ENCODE results near the gene MYO16.
"Not testable (repeated sequence)": the region's sequence is repeated elsewhere in the genome, so short reads cannot be mapped to it uniquely, and the experiment has no call there.

Gene MYO16

GRCh38 chr13:109091249-109091648 lies 461.8 kb downstream of the MYO16 start:
- Histone ChIP-seq H4K20me1 (ENCODE audit: low read depth, low read length) (no peaks in the 10 kb centered on the region), H3K27me3 (ENCODE audit: low read length) (no peaks in the 10 kb centered on the region), H3K9me3 (ENCODE audit: insufficient read depth, low read length) (no peaks in the 10 kb centered on the region), H3K79me2 (ENCODE audit: insufficient read depth, low read length) (no peaks in the 10 kb centered on the region), H3K36me3 (ENCODE audit: low read length) (no peaks in the 10 kb centered on the region), H2AFZ (ENCODE audit: low read depth, low read length, severe bottlenecking) (no peak overlapping the region), H3F3A (ENCODE audit: insufficient read depth) (no peaks in the 10 kb centered on the region), H3K9ac (ENCODE audit: low read length) (no peak overlapping the region), H3K27ac (ENCODE audit: low read depth, low read length) (no peak overlapping the region), H3K4me3 (ENCODE audit: insufficient read depth, low read length, poor library complexity, severe bottlenecking) (no peak overlapping the region), H3K9me2 (replicated peaks; ENCODE audit: insufficient read depth, low read length) (no peaks in the 10 kb centered on the region), H3K4me2 (ENCODE audit: low read depth, low read length, poor library complexity, severe bottlenecking) (no peak overlapping the region)
- TF ChIP-seq CTCF (IDR thresholded peaks at IDR 0.05; ENCODE audit: insufficient read depth, low read length, poor library complexity, severe bottlenecking) (no peak), EZH2phosphoT487 (conservative IDR thresholded peaks at IDR 0.05; ENCODE audit: low read length) (no peak)

DNA sequence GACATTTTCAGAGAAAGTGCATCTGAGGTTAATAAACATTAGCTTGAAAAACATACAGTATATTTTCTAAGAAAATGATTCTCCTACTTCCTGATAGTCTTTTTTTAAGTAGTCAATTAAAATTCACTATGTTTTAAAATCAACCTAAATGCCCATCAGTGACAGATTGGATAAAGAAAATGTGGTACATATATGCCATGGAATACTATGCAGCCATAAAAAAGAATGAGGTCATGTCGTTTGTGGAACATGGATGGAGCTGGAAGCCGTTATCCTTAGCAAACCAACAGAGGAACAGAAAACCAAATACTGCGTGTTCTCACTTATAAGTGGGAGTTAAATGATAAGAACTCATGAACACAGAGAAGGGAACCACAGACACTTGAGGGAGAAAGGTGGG lies 462.8 kb downstream of the MYO16 start:
- H3K27ac ChIP-seq (ENCODE audit: low read depth, low read length); H3K9me3 ChIP-seq (ENCODE audit: insufficient read depth, low read length); H3F3A ChIP-seq (ENCODE audit: insufficient read depth); H3K36me3 ChIP-seq (ENCODE audit: low read length); H4K20me1 ChIP-seq (ENCODE audit: low read depth, low read length); H3K4me2 ChIP-seq (ENCODE audit: low read depth, low read length, poor library complexity, severe bottlenecking); H2AFZ ChIP-seq (ENCODE audit: low read depth, low read length, severe bottlenecking); H3K4me3 ChIP-seq (ENCODE audit: insufficient read depth, low read length, poor library complexity, severe bottlenecking); H3K9me2 ChIP-seq (replicated peaks; ENCODE audit: insufficient read depth, low read length); H3K9ac ChIP-seq (ENCODE audit: low read length); H3K27me3 ChIP-seq (ENCODE audit: low read length); H3K79me2 ChIP-seq (ENCODE audit: insufficient read depth, low read length): not testable (repeated sequence)

- Histone ChIP-seq H3K27ac (ENCODE audit: low read depth, low read length) (no peak overlapping the region), H3K4me2 (ENCODE audit: low read depth, low read length, poor library complexity, severe bottlenecking) (no peak overlapping the region), H2AFZ (ENCODE audit: low read depth, low read length, severe bottlenecking) (no peak overlapping the region), H3K4me3 (ENCODE audit: insufficient read depth, low read length, poor library complexity, severe bottlenecking) (no peak overlapping the region), H3K79me2 (ENCODE audit: insufficient read depth, low read length) (no peaks in the 10 kb centered on the region), H3K9me3 (ENCODE audit: insufficient read depth, low read length) (no peaks in the 10 kb centered on the region), H3K36me3 (ENCODE audit: low read length) (no peaks in the 10 kb centered on the region), H3K9me2 (replicated peaks; ENCODE audit: insufficient read depth, low read length) (no peaks in the 10 kb centered on the region), H3K9ac (ENCODE audit: low read length) (no peak overlapping the region), H3F3A (ENCODE audit: insufficient read depth) (no peaks in the 10 kb centered on the region), H3K27me3 (ENCODE audit: low read length) (no peaks in the 10 kb centered on the region), H4K20me1 (ENCODE audit: low read depth, low read length) (no peaks in the 10 kb centered on the region)
- TF ChIP-seq CTCF (IDR thresholded peaks at IDR 0.05; ENCODE audit: insufficient read depth, low read length, poor library complexity, severe bottlenecking), result no peak
- no peak for TF ChIP-seq EZH2phosphoT487 (conservative IDR thresholded peaks at IDR 0.05; ENCODE audit: low read length)
Measured at GRCh38 chr13:109093998-109094397, 464.6 kb downstream of the MYO16 start.

DNA sequence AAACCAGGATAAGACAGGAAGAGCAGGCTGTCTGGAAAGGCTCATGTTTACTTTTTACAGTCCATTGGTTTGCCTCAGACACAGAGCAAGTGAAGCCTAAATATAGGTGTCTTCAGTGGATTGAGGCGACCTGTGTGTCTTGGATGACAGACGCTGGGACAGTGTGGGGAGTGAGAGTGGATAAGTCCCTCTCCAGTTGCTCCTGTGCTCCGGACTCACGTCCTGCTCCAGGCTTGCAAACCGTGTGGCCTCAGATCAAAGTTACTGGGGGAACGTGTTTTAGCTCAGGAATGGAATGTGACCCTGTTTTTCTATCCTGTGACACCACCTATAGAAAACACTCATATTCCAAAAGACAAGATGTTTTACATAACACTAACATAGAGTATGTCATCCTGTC lies 465.7 kb downstream of the MYO16 start:
- Histone ChIP-seq H3K79me2 (ENCODE audit: insufficient read depth, low read length) (no peaks in the 10 kb centered on the region), H3K9ac (ENCODE audit: low read length) (no peak overlapping the region), H3K36me3 (ENCODE audit: low read length) (no peaks in the 10 kb centered on the region), H3K9me2 (replicated peaks; ENCODE audit: insufficient read depth, low read length) (no peaks in the 10 kb centered on the region), H3K9me3 (ENCODE audit: insufficient read depth, low read length) (no peaks in the 10 kb centered on the region), H3K4me2 (ENCODE audit: low read depth, low read length, poor library complexity, severe bottlenecking) (no peak overlapping the region), H3K27ac (ENCODE audit: low read depth, low read length) (no peak overlapping the region), H4K20me1 (ENCODE audit: low read depth, low read length) (no peaks in the 10 kb centered on the region), H3K4me3 (ENCODE audit: insufficient read depth, low read length, poor library complexity, severe bottlenecking) (no peak overlapping the region), H2AFZ (ENCODE audit: low read depth, low read length, severe bottlenecking) (no peak overlapping the region), H3F3A (ENCODE audit: insufficient read depth) (no peaks in the 10 kb centered on the region), H3K27me3 (ENCODE audit: low read length) (no peaks in the 10 kb centered on the region)
- no peak for TF ChIP-seq CTCF (IDR thresholded peaks at IDR 0.05; ENCODE audit: insufficient read depth, low read length, poor library complexity, severe bottlenecking)
- TF ChIP-seq EZH2phosphoT487 (conservative IDR thresholded peaks at IDR 0.05; ENCODE audit: low read length), result no peak
